Duodenal mucosa (tissue), 2 donors: ENCODE data around the gene CADM1.

Source experiments
- H3K27ac ChIP-seq: one replicate; pipeline ENCODE4 v1.7.0; 2013; ENCODE audit warnings: low read depth, low read length
- H3K27me3 ChIP-seq, 2 donors: one replicate each; pipeline ENCODE4 v1.7.0; 2013; ENCODE audit warnings: low read length in 2 of 2, control low read depth in 1 of 2; ENCODE audit not compliant: insufficient read depth in 2 of 2, control insufficient read depth in 1 of 2
- H3K36me3 ChIP-seq, 2 donors: one replicate each; pipeline ENCODE4 v1.7.0; 2013; ENCODE audit warnings: low read length in 2 of 2, control low read depth in 1 of 2; ENCODE audit not compliant: insufficient read depth in 2 of 2, control insufficient read depth in 1 of 2
- H3K4me1 ChIP-seq, 2 donors: one replicate each; pipeline ENCODE4 v1.7.0; 2013; ENCODE audit warnings: low read length in 2 of 2, control low read depth in 1 of 2; ENCODE audit not compliant: insufficient read depth in 2 of 2, control insufficient read depth in 1 of 2
- H3K4me3 ChIP-seq, 2 donors: one replicate each; pipeline ENCODE4 v1.7.0; 2013; ENCODE audit warnings: low read length in 2 of 2, low read depth in 1 of 2
- H3K9ac ChIP-seq, 2 donors: one replicate each; pipeline ENCODE4 v1.7.0; 2013; ENCODE audit warnings: low read length in 2 of 2, low read depth in 1 of 2
- H3K9me3 ChIP-seq, 2 donors: one replicate each; pipeline ENCODE4 v1.7.0; 2013; ENCODE audit warnings: low read length in 2 of 2, control low read depth in 1 of 2; ENCODE audit not compliant: control insufficient read depth in 1 of 2

CADM1 gene

DNA sequence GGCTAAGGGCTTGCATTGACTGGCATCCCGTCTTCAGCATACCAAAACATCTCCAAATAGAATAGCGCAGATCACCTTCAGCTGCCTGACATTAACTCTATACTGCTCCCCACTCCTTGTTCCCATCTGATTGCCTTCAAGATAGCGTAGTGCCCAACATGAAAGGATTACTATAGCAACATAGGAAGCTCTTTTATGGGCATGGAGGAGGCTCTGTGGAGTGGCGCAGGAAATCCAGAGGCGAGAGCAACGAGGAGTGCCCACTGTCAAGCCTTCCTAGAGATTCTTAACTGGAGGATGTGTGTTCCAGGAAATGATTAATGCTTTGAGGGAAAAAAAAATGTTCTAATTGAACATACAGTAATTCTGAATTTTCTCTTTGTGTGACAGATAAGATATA lies 213.3 kb downstream of the CADM1 start:
- no peak overlapping the region for H3K27ac ChIP-seq
- no peaks in the 10 kb centered on the region for H3K4me1 ChIP-seq
- H3K9ac ChIP-seq, result no peak overlapping the region
- no peak overlapping the region for H3K4me3 ChIP-seq
- no peaks in the 10 kb centered on the region for H3K27me3 ChIP-seq
- no peaks in the 10 kb centered on the region for H3K9me3 ChIP-seq
- no peaks in the 10 kb centered on the region for H3K36me3 ChIP-seq

DNA sequence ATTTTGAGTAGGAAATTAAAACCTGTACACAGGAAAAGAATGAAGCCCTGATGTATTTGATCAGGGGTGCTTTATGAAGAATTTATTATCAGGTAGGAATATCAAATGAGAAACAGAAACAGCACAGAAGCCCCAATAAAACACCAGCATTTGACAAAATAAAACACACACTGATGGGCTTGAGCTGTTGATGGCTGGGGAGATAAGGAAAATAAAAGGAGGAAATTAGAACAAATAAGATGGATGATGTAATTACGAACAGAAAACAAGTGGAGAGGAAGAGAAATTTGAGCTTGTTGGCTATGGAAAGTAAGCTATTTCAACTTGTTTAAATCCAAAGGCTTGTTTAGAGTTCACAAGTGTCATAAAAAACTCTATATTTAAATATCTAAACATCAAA lies 213.7 kb downstream of the CADM1 start:
- H3K36me3 ChIP-seq, result no peaks in the 10 kb centered on the region
- no peaks in the 10 kb centered on the region for H3K4me1 ChIP-seq
- H3K9ac ChIP-seq, result no peak overlapping the region
- no peaks in the 10 kb centered on the region for H3K9me3 ChIP-seq
- no peak overlapping the region for H3K27ac ChIP-seq
- no peak overlapping the region for H3K4me3 ChIP-seq
- no peaks in the 10 kb centered on the region for H3K27me3 ChIP-seq

DNA sequence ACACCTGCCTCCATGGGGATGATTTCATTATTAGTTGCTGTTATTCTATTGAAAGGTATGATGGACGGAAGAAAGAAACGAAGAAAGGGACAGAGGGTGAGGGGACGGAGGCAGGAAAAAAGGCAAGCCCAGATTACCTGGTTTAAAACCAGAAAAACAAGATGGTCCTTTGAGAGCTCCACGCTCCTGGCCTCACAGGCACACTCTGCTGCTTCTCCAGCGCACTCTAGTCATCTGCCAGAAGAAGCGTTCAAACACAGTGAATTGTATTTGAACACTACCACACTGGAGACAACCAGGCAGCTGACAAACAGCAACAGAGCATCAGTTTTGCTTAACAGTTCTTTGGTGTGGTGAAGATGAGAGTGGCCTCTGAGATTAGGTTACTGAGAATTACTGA lies 216.9 kb downstream of the CADM1 start:
- Histone ChIP-seq H3K27ac (no peak overlapping the region), H3K9ac (no peak overlapping the region)

DNA sequence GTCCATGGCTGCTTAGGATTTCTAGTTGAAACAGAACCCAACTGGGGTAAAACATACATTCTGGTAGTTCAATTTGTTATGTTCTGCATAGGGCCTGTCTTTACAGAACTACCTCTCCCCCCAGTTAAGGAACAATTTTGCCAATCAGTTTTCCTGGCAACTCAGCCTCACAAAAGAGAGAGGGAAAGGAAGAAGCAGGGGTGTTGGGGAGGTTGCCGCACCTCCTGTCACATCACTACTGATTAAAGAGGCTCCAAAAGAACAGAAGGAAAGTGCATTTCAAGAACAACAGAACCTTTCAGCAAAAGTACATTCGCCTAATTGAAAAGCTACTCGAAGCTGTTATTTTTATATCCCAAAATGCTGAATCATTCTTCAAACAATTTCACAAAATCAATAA lies 217.6 kb downstream of the CADM1 start:
- peaks cover 0 to 3% of the 10 kb centered on the region in 2 donors for H3K4me1 ChIP-seq
- H3K9me3 ChIP-seq, result no peaks in the 10 kb centered on the region
- H3K9ac ChIP-seq, result no peak overlapping the region
- H3K27ac ChIP-seq, result no peak overlapping the region
- no peaks in the 10 kb centered on the region for H3K27me3 ChIP-seq
- H3K4me3 ChIP-seq, result no peak overlapping the region
- no peaks in the 10 kb centered on the region for H3K36me3 ChIP-seq

More for the DNA sequence above, 216.9 kb downstream of the CADM1 start:
- no peaks in the 10 kb centered on the region for H3K4me1 ChIP-seq
- no peaks in the 10 kb centered on the region for H3K27me3 ChIP-seq
- no peak overlapping the region for H3K4me3 ChIP-seq
- H3K9me3 ChIP-seq, result no peaks in the 10 kb centered on the region
- H3K36me3 ChIP-seq, result no peaks in the 10 kb centered on the region

DNA sequence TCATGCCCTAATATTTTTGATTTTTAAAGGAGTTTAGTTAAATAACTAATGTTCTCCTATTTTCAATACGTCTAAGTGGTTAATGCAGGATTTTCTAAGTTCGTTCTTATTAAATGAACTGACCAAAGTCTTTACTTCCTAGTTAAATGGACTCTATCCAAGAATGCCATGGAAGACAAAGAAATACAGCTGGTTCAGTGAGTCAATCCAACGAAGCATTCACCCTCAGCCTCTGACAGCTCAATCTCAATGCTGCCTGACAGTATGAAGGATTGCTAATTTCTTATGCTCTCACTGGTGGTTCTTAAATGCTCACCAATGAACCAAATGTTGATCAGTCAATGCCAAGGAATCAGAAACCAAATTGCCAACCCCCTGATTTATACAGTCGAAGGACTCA lies 219.4 kb downstream of the CADM1 start:
- H3K9ac ChIP-seq, result no peak overlapping the region
- no peaks in the 10 kb centered on the region for H3K27me3 ChIP-seq
- H3K9me3 ChIP-seq, result no peaks in the 10 kb centered on the region
- H3K27ac ChIP-seq, result no peak overlapping the region
- peaks cover 9 to 21% of the 10 kb centered on the region in 2 donors for H3K4me1 ChIP-seq
- H3K36me3 ChIP-seq, result no peaks in the 10 kb centered on the region
- H3K4me3 ChIP-seq, result no peak overlapping the region

DNA sequence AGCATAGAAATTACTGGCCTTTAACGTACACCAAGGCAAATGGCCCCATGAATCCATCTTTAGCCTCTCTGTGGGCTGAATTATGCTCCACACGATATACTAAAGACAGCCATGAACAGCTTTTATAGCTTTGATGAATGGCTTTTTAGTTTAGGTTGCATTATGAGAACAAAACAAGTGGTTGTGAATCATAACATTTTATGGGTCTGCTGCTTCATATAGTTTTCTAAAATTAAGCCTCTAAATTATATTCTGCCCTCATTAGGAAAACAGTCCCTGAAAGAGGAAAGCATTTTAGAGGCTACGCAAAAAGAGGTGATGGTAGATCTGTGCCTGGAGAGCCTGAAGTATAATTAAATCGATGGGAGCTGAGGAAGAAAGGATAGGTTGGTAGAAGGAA lies 221.3 kb downstream of the CADM1 start:
- H3K9me3 ChIP-seq, result no peaks in the 10 kb centered on the region
- H3K4me1 ChIP-seq, result peaks cover 9 to 22% of the 10 kb centered on the region in 2 donors
- no peaks in the 10 kb centered on the region for H3K36me3 ChIP-seq
- no peak overlapping the region for H3K9ac ChIP-seq
- H3K4me3 ChIP-seq, result no peak overlapping the region
- H3K27me3 ChIP-seq, result no peaks in the 10 kb centered on the region
- no peak overlapping the region for H3K27ac ChIP-seq

DNA sequence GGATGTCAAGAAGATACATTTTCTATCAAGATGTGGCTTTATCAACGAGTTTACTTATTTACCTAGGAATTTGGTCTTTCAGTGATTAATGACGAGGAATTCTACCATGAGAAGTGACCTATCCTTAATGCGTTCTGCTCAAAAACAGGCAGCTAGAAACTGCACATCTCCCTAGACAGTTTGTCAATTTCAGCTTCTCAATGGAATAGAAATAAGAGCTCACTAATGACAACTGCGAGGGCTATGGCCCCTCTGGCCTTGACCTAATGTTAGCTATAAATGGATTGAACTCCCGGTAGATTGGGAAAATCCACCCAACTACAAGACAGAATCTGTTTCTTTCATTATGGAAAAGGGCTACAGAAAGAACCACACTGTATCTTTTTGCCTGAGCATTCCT lies 223.4 kb downstream of the CADM1 start:
- Histone ChIP-seq H3K36me3 (no peaks in the 10 kb centered on the region), H3K9me3 (no peaks in the 10 kb centered on the region), H3K27ac (no peak overlapping the region), H3K9ac (no peak overlapping the region), H3K4me1 (peaks cover 9 to 22% of the 10 kb centered on the region in 2 donors), H3K4me3 (peak overlapping the region; percentile 6 to 21), H3K27me3 (no peaks in the 10 kb centered on the region)

DNA sequence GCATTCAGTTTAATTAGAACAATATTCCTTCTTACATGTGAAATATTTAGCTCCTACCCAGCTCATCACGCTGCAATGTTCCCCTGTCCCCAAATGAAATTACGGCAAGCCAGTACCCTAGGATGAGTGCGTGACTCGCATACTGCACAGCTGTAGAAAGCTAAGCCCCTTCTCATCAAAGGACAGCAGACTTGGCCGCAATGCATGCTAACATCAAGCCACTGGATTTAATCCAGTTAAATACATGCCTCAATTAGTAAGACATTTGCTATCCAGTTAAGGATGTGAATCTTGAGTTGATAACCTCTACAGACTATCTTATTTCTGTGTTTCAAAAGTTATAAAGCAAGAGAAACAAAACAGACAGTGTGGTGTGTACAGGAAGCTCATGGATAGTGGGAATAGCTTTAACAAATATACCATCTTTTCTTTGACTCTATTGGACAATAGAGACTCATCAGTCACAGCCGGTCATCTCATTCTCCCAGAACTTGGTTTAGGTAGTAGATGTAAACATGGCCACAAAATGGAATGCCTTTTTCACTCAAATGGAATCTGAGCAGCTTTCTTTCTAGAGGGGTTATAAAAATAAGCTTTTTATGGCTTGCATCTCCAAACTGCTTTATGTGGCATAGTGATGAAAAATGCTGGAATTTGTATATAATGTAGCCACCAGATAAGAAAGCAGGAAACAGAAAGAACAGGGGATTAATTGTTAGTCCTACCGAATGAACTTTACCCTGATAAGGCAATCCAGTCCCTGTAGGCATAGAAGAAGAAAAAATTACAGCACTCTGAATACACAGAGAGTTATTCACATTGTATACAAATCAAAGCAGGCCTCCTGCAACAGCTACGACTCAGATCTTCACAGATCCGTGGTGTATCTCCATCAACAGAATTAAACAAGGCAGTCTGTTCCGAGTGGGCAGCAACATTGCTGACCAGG lies 224.1 kb downstream of the CADM1 start:
- no peaks in the 10 kb centered on the region for H3K27me3 ChIP-seq
- no peaks in the 10 kb centered on the region for H3K9me3 ChIP-seq
- peak overlapping the region; percentile 6 to 21 for H3K4me3 ChIP-seq
- no peak overlapping the region for H3K27ac ChIP-seq
- no peaks in the 10 kb centered on the region for H3K36me3 ChIP-seq
- H3K9ac ChIP-seq, result no peak overlapping the region
- H3K4me1 ChIP-seq, result peaks cover 9 to 22% of the 10 kb centered on the region in 2 donors

DNA sequence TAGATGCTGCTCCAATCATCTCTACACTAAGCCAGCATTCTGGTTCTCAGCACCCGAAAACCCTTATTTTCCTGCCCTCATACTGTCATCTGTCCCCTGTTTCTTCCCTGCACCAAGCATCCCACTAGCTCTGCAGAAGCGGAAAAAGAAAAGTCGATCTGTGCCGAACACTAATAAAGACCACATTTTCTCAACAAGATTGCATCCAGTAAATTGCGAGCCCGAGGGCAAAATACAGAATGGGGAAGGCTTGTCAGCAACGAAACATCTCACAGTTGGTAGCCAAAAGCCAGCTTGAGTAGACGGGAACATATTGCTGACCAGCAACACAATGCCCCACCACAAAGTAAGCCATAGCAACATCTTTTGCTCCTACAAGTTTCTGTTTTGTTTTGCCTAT lies 227.4 kb downstream of the CADM1 start:
- Histone ChIP-seq H3K4me3 (no peak overlapping the region), H3K27me3 (no peaks in the 10 kb centered on the region), H3K27ac (no peak overlapping the region), H3K36me3 (no peaks in the 10 kb centered on the region), H3K9me3 (no peaks in the 10 kb centered on the region), H3K9ac (no peak overlapping the region), H3K4me1 (peaks cover 9 to 21% of the 10 kb centered on the region in 2 donors)

DNA sequence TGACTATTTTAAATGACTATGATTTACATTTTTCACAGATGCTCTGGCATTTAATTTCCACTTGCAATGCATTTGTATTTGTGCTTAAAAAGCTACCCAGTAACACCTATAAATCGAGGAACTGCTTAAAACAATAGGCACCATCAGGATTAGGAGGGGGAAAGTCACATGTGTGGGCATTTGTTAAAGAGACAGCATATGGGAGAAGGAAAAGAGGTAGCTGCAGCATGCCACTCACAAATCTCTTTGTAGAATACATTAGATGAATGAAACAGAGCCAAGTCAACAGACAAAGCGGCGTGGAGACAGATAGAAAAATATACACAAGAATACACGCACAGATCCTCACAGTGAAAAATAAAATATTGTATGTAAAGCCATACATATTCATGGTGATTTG lies 228.0 kb downstream of the CADM1 start:
- Histone ChIP-seq H3K27ac (no peak overlapping the region), H3K27me3 (no peaks in the 10 kb centered on the region), H3K4me1 (peaks cover 9 to 15% of the 10 kb centered on the region in 2 donors), H3K9me3 (no peaks in the 10 kb centered on the region), H3K9ac (no peak overlapping the region), H3K4me3 (no peak overlapping the region), H3K36me3 (no peaks in the 10 kb centered on the region)
